ELR (cell line): ENCODE measurements around the gene TSPAN1.

ENCODE experiments used
- DNase-seq: peaks from one replicate; pipeline ENCODE4 v3.0.0-alpha.2; 2015; ENCODE audit warnings: low read depth

Gene TSPAN1

GRCh38 chr1:46187106-46187869 lies 12.4 kb downstream of the TSPAN1 start:
- no peak for DNase-seq

DNA sequence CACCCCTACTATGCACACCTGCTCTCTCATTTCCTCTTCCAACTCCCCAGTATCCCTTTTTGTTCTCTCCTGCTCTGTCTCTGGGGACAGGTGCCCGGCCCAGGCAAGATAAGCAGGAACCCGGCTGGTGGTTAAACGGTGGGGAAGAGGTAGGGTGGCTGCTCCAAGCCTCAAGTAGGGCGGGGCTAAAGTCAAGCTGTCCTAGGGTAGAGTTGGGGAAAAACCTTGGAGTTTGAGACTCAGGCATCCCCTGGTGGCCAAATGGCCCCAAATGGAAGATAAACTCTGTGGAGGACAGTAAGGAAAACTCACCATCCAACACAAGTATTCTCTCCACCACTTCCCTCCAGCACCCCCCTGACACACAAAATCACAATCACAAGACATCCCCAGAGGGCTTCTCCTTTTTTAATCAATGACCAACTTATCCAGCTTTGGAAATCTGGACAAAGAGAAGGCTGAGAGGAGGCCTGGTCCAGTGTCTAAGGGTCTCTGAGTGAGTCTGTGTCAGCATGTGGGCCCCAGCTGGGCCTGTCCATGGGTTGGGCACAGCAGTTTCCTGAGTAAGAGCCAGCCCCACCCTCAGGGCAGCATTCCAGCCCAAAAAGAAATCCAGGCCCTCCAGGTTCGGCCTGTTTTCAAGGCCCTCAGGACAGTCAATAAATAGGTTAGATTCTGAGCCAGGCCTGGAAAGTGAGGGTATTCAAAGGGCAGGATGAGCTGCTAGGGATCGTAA lies 13.6 kb downstream of the TSPAN1 start:
- peak; percentile 33 for DNase-seq

- no peak for DNase-seq
These were observed 15.7 kb downstream of the TSPAN1 start for GRCh38 chr1:46190539-46190938.

DNA sequence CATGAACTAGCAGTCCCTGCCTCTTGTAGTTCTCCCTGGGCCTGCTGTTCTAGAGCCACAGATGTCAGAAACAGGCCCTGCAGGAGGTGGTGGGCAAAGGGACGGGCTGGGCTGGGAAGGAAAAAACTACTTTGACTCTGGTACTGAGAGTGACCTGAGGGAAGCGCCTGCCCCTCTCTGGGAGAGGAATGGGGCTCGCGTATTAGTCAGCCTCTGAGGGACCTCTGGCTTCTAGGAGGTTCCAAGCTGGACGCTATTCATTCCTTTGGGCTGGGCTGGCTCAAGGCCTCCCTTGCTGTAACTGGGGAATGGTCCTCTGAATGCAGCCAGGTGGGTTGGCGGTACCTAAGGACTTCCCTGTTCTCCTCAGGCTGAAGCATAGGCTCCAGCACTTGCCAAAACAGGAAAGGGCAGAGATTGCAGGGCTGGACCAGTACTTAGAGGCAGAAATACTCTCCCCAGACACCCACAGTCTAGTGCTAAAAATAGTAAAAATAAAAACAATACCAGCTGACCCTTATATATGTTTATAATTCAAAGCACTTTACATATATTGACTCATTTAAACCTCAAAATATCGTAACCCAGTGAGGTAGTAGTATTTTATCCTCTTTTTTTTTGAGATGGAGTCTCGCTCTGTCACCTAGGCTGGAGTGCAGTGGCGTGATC lies 16.3 kb downstream of the TSPAN1 start:
- no peak for DNase-seq

DNA sequence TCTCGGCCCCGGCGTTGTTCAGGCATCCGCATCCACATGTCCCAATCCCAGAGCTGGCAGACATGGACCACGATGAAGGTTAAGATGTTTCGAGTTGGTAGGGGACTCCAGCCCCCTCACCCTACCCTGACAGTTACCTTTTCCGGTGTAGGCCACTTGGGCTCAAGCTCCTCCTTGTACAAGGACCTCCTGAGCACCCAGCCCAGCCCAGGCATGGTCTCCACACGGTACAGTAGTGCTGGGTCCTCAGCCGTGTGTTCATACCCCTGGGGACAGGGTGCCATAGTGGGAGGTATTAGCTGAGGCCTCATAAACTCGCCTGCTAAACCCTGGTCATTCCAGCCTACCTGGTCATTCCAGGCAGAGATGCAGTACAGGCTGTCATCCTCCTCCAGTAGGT lies 17.3 kb downstream of the TSPAN1 start:
- DNase-seq: no peak

- no peak for DNase-seq
These were observed 18.4 kb downstream of the TSPAN1 start for GRCh38 chr1:46193285-46193684.

- DNase-seq: no peak
These were observed 19.2 kb downstream of the TSPAN1 start for GRCh38 chr1:46193984-46194570.

GRCh38 chr1:46194641-46195193 lies 19.8 kb downstream of the TSPAN1 start:
- no peak for DNase-seq

DNA sequence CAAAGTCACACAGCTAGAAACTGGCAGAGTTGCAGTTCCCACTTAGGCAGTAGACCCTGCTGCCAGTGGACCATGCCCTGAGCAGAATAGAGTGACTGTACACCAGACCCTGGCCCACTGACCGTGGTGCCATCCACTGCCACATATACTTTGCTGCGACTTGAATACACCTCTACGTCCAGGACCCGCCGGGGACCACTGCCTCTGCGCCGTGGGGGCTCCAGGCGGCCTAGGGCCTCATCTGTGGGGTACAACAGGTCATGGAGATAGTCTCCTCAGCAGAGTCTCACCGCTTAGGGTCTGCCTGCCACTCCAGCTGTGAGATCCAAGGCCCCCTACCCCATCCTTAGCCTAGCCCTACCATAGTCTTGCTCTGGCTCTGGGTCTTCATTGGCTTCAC lies 21.7 kb downstream of the TSPAN1 start:
- no peak for DNase-seq

- DNase-seq: no peak
These were observed 22.7 kb downstream of the TSPAN1 start for GRCh38 chr1:46197560-46197963.

- DNase-seq: peak; percentile 80
These were observed 23.3 kb downstream of the TSPAN1 start, which contains the start of gene POMGNT1 for GRCh38 chr1:46197964-46198811. Gene POMGNT1 (minus strand): TSS chr1:46198434. CDS start chr1:46197821, 613 bp downstream.

- no peak for DNase-seq
These were observed 24.4 kb downstream of the TSPAN1 start for GRCh38 chr1:46199233-46199749.

- DNase-seq: no peak
These were observed 29.0 kb downstream of the TSPAN1 start for GRCh38 chr1:46203738-46204405.

GRCh38 chr1:46204406-46204742 lies 29.5 kb downstream of the TSPAN1 start:
- DNase-seq: no peak

- DNase-seq: no peak
These were observed 30.3 kb downstream of the TSPAN1 start for GRCh38 chr1:46205141-46205540.

GRCh38 chr1:46205791-46206190 lies 30.9 kb downstream of the TSPAN1 start:
- no peak for DNase-seq

DNA sequence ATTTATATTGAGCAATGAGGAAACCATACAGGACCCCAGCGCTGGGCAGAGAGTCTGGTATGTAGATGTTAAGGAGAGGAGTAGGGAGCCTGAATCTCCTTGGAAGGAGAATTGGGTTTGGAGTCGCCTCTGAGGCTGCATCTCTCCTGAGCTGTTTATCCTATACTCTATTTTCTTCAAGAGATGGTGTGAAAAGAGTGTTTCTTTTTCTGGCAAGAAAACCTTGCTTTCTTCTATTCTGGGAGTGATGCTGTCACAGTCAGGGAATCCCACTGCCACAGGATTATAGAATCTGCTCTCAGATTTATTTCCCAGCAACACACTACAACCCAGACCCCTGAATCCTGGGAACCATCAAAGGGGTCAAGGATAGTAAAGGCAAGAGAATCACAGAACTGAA lies 31.5 kb downstream of the TSPAN1 start:
- no peak for DNase-seq

DNA sequence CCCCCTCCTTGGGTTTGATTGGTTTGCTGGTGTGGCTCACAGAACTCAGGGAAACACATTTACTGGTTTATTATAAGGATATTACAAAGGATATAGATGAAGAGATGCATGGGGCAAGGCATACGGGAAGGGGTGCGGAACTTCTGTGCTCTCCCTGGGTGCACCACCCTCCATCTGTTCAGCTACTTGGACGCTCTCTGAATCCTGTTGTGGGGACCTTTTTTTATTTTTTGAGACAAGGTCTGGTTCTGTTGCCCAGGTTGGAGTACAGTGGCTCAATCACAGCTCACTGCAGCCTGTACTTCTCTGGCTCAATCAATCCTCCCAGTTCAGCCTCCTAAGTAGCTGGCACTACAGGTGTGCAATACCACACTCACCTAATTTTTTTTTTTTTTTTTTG lies 35.7 kb downstream of the TSPAN1 start:
- DNase-seq: no peak

- no peak for DNase-seq
These were observed 36.2 kb downstream of the TSPAN1 start for GRCh38 chr1:46211051-46211450.

GRCh38 chr1:46215504-46215903 lies 40.6 kb downstream of the TSPAN1 start:
- no peak for DNase-seq

DNA sequence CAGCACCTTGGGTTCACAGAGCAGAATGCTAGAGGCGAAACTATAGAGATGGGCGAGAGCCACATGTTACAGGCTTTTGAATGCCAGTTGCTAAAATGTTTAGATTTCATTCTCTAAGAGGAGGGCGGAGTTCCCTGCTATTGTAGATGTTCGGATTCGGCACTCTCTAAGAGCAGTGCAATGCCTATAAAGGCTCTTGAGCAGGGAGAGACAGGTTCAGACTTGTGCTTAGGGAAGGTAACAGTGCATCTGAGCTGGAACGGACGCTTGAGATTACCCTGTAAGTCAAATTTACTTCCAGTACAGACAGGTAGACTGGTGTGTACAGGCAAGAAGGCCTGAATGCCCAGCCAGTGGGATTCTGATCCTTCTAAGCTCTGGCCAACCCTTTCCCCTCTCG lies 43.6 kb downstream of the TSPAN1 start:
- no peak for DNase-seq
